GM19099 (cell line): ENCODE results near the gene FAM83F.

ENCODE experiments used
- POLR2A ChIP-seq: IDR thresholded peaks from 3 replicates; pipeline ENCODE4 v1.6.1; 2011; ENCODE audit warnings: low read depth; ENCODE audit not compliant: insufficient read length; ENCODE audit errors: extremely low read depth

FAM83F gene

DNA sequence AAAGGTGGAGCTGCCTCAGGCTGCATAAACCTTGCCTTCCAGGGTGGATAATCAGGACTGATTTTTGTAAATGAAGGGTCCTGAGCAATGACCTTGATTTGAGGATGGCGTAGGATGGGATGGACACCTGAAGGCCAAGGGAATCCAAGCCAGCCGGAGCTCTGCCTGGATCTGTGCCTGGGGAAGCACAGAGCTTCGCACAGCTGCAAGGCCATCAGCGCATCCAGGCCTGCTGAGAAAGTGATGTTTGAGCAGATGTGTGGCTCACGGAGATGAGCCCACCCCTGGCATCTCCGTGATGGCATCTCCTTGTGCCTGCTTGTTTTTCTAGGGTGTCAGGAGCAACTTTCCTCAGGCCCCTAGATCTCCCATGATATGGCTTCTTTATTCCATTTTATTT, 23.3 kb downstream of the FAM83F start:
- no peak for TF ChIP-seq POLR2A

DNA sequence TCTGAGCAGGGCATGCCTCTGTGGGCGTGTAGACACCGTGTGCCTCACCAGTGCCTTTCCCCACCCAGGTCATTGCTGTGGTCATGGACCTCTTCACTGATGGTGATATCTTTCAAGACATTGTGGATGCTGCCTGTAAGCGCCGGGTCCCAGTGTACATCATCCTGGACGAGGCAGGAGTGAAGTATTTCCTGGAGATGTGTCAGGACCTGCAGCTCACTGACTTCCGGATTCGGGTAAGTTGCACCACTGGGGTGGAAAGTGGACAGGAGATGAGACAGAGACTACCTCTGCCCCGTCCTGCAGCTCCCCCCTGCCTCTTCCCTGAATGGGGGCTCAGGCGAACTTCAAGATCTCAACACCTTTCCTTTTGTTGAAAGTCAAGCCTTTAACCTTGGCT, 24.3 kb downstream of the FAM83F start:
- TF ChIP-seq POLR2A: no peak

DNA sequence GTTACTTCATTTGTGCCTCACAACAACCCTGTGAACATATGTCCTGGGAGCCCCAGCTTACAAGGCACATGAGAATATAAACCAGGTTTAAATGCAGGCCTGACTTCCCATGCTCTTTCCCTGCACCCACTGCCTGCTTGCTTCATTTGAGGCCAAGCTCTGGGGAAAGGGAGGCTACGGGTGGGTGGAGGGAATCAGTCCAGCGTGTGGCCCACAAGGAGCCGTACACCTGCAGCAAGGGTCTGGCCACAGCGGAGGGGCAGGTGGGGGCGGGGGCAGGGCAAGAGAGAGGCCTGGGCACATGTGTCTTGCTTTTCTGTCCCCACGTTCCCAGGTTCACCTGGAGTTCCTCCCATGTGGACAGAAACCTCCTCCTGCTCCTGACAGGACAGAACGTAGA, 26.2 kb downstream of the FAM83F start:
- TF ChIP-seq POLR2A: no peak

DNA sequence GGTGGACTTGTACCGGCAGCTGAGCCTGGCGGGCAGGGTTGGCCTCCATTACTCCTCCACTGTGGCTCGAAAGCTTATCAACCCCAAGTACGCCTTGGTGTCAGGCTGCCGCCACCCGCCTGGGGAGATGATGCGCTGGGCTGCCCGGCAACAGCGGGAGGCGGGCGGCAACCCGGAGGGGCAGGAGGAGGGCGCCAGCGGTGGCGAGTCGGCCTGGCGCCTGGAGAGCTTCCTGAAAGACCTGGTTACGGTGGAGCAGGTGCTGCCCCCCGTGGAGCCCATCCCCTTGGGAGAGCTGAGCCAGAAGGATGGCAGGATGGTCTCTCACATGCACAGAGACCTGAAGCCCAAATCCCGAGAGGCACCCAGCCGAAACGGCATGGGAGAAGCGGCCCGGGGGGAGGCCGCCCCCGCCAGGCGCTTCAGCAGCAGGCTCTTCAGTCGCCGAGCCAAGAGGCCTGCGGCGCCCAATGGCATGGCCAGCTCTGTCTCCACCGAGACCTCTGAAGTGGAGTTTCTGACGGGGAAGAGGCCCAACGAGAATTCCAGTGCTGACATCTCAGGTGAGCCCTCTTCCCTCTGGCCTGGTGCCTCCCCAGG, 26.7 kb downstream of the FAM83F start:
- no peak for TF ChIP-seq POLR2A

DNA sequence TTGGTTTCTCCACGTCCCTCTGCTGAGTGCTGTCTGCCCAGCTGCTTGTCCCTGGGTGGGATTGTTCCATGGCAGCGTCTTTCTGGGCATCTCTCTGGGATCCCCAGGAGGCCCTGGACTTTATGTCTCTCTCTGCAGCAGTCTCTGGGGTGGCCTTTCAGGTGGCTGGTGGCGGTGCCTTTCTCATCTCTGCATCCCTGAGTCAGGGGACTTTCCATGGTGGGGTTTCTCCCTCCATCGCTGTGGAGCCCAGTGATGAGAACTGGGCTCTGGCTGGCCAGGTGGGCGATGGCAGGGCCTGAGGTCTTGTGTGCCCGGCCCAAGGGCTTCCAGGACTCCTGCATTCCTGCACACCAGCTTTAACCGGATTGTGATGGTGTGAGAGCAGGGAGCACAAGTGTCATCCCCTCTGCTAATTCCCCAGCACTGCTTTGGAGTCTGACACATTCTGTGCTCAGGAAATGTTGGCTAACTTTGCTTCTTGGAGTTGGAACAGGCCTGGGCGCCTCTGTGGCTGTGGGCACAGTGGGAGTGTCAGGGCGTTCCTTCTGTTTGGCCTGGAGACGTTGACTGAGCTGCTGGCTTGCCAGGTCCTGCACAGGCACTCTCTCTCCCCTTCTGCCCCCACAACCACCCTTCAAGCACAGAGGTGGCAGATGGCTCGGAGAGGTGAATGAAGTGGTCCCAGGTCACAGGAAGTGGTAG, 27.9 kb downstream of the FAM83F start:
- TF ChIP-seq POLR2A: no peak

DNA sequence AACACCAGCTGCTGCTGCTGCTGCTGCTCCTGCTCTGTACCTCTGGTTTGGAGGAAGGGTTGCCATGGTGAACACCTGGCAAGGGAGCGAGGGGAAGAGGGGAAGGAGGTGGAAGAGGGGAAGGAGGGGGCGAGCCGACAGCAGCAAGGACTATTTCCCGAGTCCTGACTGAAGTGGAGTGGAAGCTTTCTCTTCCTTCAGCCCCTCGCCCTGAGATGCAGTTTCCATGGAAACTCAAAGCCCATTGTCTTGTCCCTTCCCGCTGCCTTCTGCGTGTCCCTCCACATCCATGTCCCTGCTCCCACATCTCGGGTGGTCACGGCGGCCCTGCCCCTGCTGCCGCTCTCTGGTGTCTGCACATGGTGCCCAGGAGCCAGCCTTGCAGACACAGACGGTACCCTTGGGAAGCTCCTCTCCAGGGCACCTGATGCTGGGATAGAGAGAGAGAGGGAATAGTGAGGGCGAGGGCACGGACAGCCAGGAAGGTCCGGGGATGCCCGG, 28.6 kb downstream of the FAM83F start:
- TF ChIP-seq POLR2A: no peak

DNA sequence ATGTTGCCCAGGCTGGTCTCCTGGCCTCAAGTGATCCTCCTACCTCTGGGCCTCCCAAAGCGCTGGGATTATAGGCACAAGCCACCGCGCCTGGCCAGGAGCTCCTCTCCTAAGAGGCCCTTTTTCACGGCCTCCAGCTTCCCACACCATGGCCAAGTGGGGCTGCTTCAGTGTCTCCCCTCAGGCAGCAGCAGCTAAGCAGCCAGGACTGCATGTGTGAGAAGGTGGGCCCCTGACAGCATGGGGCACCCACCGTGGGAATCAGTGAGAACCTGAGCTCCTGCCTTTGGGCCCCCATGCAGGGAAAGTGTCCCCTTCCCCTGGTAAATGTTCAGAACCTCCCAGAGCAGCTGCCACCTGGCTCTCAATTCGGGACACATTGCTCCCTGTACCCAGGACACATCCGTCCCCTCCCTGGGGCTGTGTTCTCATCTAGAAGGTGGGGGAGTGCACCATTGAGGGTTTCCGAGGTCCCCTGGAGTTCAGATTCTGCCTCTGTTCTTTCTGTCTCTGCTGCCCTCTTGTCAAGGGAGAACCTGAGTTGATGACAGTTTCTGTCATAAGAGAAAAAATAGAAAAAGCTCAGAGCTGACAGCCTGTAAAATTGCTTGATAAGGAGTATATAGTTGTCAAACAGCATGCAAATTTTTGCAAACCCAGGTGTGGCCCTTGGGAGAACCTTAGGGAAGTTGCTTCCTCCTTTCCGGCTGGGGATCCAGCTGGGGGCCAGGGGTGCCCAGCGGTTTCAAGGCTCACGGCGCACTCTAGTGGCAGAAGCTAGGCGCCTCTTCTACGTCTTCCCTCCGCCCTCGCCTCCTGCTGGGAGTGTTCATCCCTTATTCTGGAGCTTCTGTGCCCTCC, 29.7 kb downstream of the FAM83F start:
- no peak for TF ChIP-seq POLR2A

DNA sequence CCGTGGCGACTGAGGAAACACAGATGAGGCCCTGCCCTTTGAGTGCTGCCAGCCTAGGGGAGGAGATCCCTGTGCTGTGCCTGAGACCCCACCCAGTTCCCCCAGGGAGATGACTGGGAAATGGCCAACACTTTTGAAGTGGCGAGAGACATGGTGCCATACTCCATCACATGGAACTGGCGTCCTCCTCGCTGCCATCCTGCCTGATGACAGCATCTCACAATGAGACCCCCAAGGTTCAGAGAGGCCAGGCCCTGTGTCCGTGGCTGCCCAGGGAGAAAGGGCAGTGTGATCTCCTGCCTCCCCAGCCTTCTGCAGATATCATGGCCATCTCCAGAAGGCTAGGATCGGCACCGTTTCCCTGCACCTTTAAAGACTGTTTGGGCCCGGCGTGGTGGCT, 31.1 kb downstream of the FAM83F start:
- TF ChIP-seq POLR2A: no peak

DNA sequence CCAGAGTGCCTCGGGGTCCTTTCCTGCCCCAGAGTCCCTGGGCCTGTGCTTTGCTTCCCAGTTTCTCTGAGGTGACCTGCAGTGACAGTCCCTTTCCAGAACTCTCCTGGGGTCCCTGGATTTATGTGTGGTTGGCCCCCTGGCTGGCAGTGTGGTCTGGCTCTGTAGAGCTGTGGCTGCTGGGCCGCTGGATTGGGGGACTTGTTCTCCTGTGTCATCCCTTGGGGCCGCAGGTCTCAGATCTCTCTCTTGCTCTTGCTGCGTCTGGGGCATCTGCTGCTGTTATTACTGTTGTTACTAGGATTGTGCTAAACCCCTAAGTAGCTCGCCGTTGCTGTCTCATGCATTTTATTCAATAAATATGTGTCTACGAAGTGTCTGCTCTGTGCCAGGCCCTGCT, 31.9 kb downstream of the FAM83F start:
- no peak for TF ChIP-seq POLR2A

DNA sequence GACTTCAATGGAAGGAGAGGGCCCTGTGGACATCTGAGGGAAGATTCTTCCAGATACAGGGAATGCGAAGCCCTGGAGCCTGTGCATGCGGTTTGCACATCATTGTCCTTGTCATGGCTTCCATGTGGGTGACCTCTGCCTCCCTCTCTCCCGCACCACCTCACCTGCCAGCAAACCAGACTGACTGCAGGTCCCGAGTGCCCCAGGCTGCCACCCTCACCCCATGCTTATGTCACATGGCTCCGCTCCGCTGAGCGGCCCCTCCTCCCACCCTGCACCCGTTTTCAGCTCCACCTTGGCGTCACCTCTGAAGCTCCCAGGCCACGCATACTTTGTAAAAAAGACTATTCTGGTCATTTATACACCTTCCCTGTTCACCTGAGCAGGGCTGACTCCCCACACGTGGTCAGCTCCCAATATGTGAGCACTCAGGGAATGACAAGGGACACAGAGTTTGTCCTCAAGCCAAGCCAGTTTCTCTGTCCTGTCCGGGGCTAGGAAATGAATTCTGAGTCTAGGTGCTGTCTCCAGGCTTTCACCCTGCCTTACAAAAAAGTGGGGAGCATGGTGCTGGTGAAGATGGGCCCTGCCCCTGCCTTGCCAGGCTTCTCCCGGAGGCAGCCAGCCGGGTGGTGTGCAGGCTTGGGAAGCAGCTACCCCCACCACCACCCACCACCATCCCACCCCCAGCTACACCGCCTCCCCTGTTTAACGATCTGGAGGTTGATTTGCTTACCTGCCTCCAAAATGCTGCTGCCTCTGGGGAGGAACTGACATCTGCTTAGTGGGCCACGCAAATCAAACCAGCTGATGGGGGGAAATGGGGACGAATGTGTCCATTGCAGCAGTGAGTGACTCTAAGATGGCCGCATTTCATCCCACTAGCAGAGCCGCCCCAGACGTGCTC, 32.7 kb downstream of the FAM83F start:
- no peak for TF ChIP-seq POLR2A

DNA sequence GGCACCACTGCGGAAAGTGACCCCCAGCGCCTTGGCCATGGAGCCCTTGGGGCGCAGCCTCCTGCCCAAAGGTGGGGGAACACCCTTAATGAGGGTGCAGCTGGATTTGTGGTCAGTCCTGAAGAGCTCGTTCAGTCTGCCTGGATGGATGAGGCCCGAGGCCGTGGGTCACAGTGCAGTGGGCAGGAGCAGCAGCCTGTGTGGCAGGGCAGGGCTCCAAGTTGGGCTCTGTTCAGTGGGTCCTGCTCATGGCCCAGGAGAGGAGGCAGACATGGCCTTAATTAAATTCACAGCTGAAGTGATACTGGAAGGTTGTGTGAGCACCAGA, 33.3 kb downstream of the FAM83F start:
- no peak for TF ChIP-seq POLR2A

DNA sequence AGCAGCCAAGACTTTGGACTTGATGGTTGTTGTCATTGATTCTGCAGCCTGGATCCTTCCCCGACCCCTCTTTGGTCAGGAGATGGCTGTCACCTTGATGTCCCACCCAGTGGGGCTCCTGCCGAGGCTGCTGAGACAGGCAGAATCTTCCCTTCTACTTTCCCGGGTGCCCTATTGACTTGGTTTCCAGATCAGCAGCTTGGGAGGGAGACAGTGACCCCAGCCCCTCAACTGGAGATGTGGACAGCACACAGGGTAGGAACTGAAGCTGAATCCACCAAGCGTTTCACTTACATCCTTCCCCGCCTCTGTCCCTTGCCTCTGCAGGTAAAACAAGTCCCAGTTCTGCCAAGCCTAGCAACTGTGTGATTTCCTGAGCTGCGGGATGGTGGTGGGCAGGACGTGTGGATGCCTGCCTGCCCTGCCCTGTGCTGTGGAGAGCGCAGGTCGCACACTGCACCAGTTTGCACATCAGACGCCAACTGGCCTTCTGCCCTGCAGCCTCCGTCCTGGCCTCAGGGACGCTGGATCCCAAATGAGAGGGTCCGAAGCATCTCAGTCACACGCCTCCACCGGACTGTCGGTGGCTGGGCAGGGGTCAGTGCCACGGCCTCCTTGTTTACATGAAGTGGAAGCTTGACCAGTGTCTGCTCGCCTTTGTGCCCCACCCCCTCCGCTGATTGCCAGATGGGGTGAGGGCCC, 34.6 kb downstream of the FAM83F start:
- TF ChIP-seq POLR2A: no peak

DNA sequence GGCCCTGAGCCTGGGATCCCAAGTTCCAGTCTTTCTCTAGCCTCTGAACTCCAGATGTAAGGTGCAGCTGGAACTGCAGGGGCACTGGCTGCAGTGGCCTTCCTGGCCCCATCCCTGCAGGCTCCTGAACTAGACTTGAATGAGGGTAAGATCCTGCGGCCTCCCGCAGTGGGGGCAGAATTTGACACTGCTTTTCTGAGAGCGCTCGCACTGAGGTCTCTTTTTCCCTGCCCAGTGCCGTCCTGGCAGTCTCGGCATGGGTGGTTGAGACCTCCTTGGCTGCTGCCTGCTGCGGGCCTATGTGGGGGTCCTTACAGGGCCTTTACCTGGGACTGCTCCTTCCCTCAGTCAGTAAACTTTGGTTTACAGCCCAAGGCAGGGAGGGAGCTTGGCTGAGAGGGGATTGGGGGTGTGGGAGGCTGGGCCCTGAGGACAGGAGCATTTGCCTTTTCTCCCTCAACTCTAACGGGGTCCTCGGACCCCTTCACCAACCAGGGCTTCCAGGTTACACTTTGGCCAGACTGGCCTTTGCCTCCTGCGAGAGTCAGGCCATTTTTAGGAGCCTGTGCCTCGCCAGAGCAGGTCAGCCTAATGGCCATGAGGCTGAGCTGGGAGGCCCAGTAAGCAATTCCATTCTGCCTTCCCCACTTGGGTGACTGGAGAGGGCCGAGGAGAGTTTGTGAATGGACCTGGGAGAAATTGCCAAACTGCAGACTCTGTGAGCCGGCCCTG, 35.4 kb downstream of the FAM83F start:
- no peak for TF ChIP-seq POLR2A

DNA sequence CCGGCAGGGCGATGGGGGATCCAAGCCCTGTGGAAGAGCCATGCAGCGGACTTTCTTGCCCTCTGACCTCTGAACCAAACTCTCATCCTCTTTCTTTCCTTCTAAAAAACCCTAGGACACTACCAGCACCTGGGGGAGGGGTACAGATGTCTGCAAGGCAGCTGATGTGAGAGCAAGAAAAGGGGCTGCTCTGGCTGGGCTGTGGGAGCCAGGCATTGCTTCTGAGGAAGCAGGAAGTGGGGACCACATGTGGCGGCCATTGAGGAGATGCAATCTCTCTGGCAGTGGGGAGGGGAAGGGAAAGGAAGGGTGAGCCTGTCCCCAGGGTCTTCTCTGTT, 36.0 kb downstream of the FAM83F start:
- no peak for TF ChIP-seq POLR2A
